AML-193 (cell line): ENCODE data around the gene AEBP1.

ENCODE experiments used
- DNase-seq, 2 experiments: peaks; one replicate each; lab custom pipeline; 2025; lab: John Stamatoyannopoulos, UW

The AEBP1 gene

DNA sequence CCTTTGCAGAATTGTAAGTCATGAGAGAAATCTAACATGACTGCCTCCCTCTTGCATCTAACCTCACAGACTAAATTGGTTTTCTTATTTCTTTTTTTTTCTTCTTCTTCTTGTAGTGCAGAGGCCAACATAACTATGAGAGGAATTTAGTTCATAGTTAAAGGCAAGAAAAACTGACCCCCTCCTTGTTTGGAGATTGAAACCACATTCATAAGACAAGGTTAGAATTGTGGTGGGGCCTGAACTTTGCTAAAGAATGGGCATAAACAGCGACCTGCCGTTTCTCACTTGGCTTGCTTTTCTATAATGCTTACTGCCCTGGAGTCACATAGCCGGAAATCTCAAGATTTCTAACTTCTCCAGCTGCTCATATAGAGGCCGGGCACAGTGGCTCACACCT, 19.4 kb upstream of the AEBP1 start:
- no peak for DNase-seq

DNA sequence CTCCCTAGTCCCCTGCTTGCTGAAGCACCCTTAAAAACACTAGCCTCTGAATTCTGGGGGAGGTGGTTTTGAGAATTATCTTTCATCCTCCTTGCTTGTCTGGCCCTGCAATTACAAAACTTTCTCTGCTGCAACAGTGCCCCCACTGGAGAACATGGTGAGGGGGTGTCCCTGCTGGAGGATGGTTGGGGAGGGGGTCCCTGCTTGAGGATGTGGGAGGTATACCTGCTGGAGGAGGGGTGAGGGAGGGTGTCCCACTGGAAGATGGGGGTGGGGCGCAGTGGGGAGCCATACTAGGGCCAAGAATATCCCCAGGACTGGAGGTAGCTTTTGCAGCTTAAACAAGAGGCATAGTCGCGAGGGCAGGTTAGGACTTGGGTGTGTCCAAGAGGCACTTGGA, 18.6 kb upstream of the AEBP1 start:
- DNase-seq = no peak

- DNase-seq = no peak
Measured at GRCh38 chr7:44086627-44087026, 17.5 kb upstream of the AEBP1 start.

DNA sequence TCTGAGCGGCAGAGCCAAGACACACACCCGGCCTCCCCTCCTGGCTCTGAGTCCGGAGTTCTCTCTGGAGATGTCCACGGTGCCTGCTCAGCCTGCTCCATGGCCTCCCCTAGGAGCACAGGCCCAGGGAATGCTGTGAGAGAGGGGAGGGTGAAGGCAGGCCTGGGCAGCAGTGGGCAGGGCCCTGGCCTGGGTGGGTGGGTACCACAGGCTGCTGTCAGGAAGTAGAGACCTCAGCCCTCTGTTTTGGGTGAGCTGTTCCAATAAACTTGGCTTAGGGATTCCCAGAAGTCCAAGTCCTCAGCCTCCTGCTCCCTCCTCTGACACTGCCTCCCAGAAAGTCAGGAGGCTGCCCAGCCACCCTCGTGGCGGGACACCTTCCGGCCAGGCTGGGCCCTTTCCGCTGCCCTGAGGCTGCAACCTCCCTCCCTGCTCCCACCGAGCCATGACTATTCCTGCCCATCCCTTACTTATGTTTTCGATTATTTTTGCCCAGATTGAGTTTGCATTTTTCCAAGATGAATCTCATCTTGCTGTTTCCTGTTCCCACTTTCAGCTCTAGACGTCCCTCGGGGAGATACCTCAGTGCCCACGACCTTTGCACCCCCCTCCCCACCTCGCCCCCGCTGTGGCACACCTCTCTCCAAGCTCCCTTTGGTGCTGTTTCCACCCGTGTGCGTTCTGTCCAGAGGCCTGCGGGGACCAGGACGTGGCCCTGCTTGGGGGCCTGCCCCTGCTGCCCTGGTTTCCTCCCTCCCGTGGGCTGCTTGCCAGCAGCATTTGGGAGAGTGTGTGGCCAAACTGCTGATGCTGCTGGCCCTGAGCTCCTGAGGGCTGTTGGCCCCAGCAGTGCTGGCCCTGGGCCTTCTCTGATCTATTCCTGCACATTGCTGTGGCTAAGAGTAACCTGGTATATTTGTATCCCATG, 16.0 kb upstream of the AEBP1 start:
- no peak for DNase-seq

DNA sequence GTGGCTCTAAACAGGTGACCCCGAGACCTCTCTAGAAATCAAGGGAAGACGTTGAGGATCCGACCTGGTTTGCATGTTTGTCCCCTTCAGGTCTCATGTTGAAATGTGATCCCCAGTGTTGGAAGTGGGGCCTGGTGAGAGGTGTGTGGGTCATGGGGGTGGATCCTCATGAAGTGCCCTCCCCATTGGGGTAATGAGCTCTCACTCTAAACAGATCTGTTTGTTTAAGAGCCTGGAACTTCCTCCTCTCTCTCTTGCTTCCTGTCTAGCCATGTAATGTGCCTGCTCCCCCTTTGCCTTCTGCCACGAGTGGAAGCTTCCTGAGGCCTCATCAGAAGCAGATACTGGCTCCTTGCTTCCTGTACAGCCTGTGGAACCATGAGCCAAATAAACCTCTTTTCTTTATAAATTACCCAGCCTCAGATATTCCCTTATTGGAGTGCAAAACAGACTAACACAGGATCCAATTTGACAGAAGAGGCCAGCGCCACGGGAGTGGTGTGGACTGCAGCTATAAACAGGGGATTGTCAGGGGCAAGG, 11.0 kb upstream of the AEBP1 start:
- DNase-seq = no peak

- no peak for DNase-seq
Measured at GRCh38 chr7:44094365-44094764, 9.8 kb upstream of the AEBP1 start.

DNA sequence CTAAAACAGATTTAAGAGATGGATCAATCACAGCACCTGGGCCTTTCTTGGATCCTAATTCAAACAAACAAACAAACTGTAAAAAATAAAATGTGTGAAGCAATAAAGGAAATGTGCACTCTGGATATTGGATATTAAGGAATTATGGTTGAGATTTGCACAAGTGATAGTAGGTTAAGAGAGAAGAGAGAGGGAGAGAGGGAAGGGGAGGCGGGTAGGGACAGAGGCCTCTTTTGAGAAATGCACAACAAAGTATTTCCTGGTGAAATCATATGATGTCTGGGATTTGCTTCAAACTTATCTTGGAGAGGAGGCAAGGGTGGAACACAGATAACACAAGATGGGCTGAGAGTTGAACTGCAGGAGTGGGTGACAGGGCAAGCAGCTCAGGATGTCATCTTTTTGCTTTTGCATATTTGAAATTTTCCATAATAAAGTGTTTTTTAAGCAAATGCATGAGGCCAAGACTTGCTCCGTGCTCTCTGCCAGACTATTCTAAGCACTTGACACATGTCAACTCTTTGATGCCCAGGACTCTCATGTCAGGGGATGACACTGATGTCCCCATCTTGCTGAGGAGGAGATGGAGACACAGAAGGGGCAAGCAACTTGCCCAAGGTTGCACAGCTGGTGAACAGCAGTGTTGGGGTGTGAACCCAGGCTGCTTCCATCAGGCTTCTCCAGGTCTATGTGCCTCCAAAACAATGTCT, 9.1 kb upstream of the AEBP1 start:
- DNase-seq = no peak

- no peak for DNase-seq
Measured at GRCh38 chr7:44095781-44096180, 8.4 kb upstream of the AEBP1 start.

DNA sequence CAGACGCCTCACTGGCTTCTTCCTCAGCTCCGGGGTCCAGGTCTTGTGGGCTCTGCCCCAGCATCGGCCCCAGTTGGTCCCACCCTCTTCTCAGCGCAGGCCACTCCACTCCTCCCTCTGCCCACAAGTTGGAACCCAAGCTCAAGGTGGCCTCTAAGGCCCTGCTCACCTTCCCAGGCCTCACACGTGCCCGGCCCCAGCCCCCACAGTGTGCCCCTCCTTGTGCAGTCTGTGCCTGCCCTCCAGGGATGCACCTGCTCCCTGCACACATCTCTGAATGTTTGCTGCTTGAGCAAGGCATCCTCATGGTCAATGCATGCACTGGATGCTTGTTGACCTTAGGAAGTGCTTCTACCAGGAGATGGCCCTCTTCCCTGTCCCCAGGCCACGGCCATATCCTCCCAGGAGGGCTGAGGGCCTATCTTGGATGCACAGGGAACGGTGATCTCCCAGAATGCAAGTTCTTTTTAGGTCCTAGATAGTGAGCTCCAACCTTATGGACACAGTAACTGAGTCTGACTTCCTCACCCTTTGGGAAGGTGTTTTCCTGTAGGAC, 7.7 kb upstream of the AEBP1 start:
- DNase-seq = no peak

DNA sequence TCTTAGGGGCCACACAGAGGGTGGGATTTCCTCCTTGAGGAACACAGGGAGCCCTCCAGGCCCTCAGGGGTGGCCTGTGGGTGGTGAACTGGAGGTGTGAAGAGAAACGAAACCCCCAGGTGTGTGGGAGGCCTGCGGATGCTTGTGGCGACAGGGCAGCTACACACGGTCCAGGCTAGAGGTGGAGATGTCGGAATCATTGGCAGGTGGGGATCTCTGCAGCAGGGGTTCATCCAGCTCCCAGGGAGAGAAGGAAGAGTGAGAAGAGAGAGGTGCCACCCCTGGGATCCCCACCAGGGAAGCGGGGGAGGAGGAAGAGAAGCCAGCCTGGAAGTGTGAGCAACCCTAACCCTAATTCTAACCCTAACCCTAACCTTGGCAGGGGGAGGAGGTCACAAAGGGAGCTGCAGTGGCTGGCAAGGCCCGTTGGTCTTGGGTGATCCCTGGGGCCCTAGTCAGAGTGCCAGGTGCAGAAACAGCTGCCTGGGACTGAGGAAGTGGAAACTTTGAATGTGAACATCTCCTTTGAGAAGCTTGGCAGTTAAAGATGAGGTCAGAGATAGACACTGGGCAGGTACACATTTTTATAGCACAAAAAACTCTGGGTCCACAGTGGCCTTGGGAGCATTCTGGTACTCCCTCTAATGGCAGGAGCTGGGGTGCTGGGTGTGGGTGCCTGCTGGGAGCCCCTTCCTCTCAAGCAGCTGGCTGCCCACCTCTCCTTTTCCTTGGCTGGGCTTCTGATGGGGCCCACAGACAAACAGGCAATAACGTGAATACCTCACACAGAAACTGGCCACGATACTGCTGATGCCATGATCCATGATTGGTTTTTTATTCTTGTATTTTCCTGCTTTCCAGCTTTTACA, 6.8 kb upstream of the AEBP1 start:
- DNase-seq = no peak

GRCh38 chr7:44098092-44099068, 5.8 kb upstream of the AEBP1 start:
- DNase-seq = no peak

GRCh38 chr7:44099669-44100068, 4.5 kb upstream of the AEBP1 start:
- no peak for DNase-seq

- no peak for DNase-seq
Measured at GRCh38 chr7:44100458-44101302, 3.5 kb upstream of the AEBP1 start.

DNA sequence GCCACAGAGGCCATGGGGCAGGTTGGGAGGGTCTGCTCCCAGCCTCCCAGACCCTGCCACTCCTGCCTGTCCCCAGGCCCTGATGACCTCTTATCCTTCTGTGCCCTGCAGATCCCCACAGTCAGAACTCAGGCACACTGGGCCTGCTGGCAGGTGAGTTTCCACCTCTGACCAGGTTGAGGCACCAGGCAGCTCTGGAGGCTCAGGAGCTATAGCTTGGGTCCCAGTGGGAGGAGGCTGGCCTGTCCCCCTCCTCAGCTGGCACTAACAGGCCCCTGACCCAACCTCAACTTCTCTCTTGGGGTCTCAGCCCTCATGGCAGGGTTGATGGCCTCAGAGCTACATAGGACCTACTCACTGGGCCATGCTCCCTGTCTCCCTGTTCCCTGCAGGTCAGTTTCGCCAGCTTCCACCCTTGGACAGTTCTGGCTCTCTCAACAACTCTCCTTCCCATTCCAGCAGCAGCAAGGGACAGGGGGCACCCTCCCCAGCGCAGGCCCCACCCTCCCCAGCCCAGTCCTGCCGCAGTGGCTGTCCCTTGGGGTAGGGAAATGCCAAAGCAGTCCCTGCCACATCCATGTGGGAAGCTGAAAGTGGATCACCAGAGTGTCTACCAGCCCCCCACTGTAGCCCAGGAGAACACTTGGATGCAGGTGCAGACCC, 2.7 kb upstream of the AEBP1 start:
- no peak for DNase-seq

- no peak for DNase-seq
Measured at GRCh38 chr7:44101966-44102845, 1.9 kb upstream of the AEBP1 start.

- no peak for DNase-seq
Measured at GRCh38 chr7:44102846-44103565, 1.1 kb upstream of the AEBP1 start.

DNA sequence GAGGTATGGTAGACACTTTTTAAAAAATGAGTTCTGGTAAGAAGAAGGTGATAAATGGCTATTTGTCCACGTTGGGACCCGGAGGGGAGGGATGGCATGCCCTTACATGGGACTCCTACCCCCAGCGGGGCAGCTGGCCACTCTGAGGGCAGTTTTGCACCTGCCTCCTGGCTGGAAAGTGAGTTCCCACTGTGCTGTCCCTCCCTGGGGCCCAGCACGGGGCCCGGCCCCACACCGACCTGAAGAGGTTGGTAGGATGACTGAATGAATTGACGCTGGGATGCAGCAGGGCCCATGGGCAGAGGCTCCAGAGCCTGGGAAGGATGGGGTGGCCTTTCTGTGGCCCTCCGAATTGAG, 601 bp upstream of the AEBP1 start:
- DNase-seq = no peak
